HG03175 (cell line): ENCODE data around the gene DPEP1.
"Not testable (repeated sequence)": the region's sequence is repeated elsewhere in the genome, so short reads cannot be mapped to it uniquely, and the experiment has no call there.

Experiments used
- ATAC-seq: cut with Tn5 transposase; IDR thresholded peaks from one replicate; pipeline ENCODE4 v1.9.1; 2021; ENCODE audit warnings: mild to moderate bottlenecking, moderate library complexity; ENCODE audit not compliant: unreplicated experiment

DPEP1 gene

GRCh38 chr16:89618109-89618998, 4.9 kb downstream of the DPEP1 start:
- no peak for ATAC-seq

GRCh38 chr16:89619840-89620239, 6.4 kb downstream of the DPEP1 start:
- no peak for ATAC-seq

GRCh38 chr16:89620406-89620841, 7.0 kb downstream of the DPEP1 start:
- ATAC-seq, result no peak

GRCh38 chr16:89621136-89621697, 7.8 kb downstream of the DPEP1 start:
- ATAC-seq, result no peak

GRCh38 chr16:89621698-89622409, 8.4 kb downstream of the DPEP1 start:
- no peak for ATAC-seq

GRCh38 chr16:89623511-89624261, 10.2 kb downstream of the DPEP1 start:
- no peak for ATAC-seq

- ATAC-seq, result no peak
Measured at GRCh38 chr16:89624777-89625761, 11.6 kb downstream of the DPEP1 start.

GRCh38 chr16:89629827-89630610, 16.6 kb downstream of the DPEP1 start:
- ATAC-seq, result no peak

GRCh38 chr16:89633064-89633631, 19.7 kb downstream of the DPEP1 start:
- ATAC-seq, result no peak

GRCh38 chr16:89634463-89635385, 21.3 kb downstream of the DPEP1 start:
- ATAC-seq, result not testable (repeated sequence)

GRCh38 chr16:89636663-89637062, 23.2 kb downstream of the DPEP1 start:
- no peak for ATAC-seq

- ATAC-seq, result no peak
Measured at GRCh38 chr16:89637379-89637778, 23.9 kb downstream of the DPEP1 start.

- no peak for ATAC-seq
Measured at GRCh38 chr16:89638455-89638854, 25.0 kb downstream of the DPEP1 start.

GRCh38 chr16:89639385-89639784, 25.9 kb downstream of the DPEP1 start:
- no peak for ATAC-seq

GRCh38 chr16:89641458-89642119, 28.1 kb downstream of the DPEP1 start:
- no peak for ATAC-seq

GRCh38 chr16:89642574-89642973, 29.1 kb downstream of the DPEP1 start:
- no peak for ATAC-seq

GRCh38 chr16:89643769-89644300, 30.4 kb downstream of the DPEP1 start:
- ATAC-seq, result no peak
